Adrenal gland (tissue), 12 donors: ENCODE results near the gene EPHB2. TPM values are rescaled to one million over a fixed set of nuclear protein-coding genes. Genes with fewer than 3 reads are reported as not detected.

ENCODE experiments used
- DNase-seq, 7 donors: peaks; one replicate each; pipeline ENCODE4 v3.0.0-alpha.2; 2019 to 2020
- H3K27ac ChIP-seq, 5 donors: fragments of 200-600 bp; sonication (generic) in 4 of 5; 1 replicate in 3 of 5; 2 replicates in 2 of 5; pipeline versions ENCODE4 v1.5.1 to v1.8.0; 2016 to 2020; ENCODE audit warnings: mild to moderate bottlenecking in 1 of 5
- H3K27me3 ChIP-seq: fragments of 200-600 bp; 2 replicates; pipeline ENCODE4 v1.8.0; 2021
- H3K36me3 ChIP-seq, 2 donors: fragments of 200-600 bp; replicated peaks in 1 of 2; 1 replicate in 1 of 2; 2 replicates in 1 of 2; pipeline versions ENCODE4 v1.5.1 to v1.8.0; 2018 to 2022
- H3K4me1 ChIP-seq, 2 donors: fragments of 200-600 bp; replicated peaks in 1 of 2; 1 replicate in 1 of 2; 2 replicates in 1 of 2; pipeline versions ENCODE4 v1.5.1 to v1.8.0; 2018 to 2021
- H3K4me3 ChIP-seq, 4 donors: fragments of 200-600 bp; sonication (generic) in 3 of 4; one replicate each; pipeline ENCODE4 v1.5.1; 2016 to 2018
- H3K9me3 ChIP-seq, 3 donors: fragments of 200-600 bp; sonication (generic) in 1 of 3; replicated peaks in 1 of 3; 1 replicate in 2 of 3; 2 replicates in 1 of 3; pipeline versions ENCODE4 v1.5.1 to v1.8.0; 2016 to 2021
- CTCF ChIP-seq, 6 experiments: fragments of 450-650 bp in 4 of 6; fragments of 200-600 bp in 2 of 6; sonication (generic) in 1 of 6; IDR thresholded peaks; 1 replicate in 5 of 6; 2 replicates in 1 of 6; pipeline versions ENCODE4 v1.5.1 to v1.8.0; 2016 to 2021; ENCODE audit warnings: antibody characterized with exemption in 6 of 6, mild to moderate bottlenecking in 2 of 6, moderate library complexity in 1 of 6
- POLR2A ChIP-seq, 2 donors: fragments of 450-650 bp; IDR thresholded peaks; one replicate each; pipeline ENCODE4 v1.6.1; 2017; ENCODE audit warnings: antibody characterized with exemption in 2 of 2, mild to moderate bottlenecking in 2 of 2, moderate library complexity in 1 of 2
- WGBS, 4 donors: extraction: QIAGEN DNeasy Blood & Tissue Kit in 2 of 4; methylation state at CpG; one replicate each; pipeline versions ENCODE4 v1.1.5 to v1.1.7; 2013 to 2017; 5-methylcytosine and 5-hydroxymethylcytosine counted together
- intact Hi-C, 2 donors: fragments of 100-400 bp; cut with DNase I; formaldehyde crosslinking; loops; one replicate each; pipeline versions ENCODE4 v1.14.1 to v1.15.0; 2022 to 2023
- polyA plus RNA-seq, 3 donors: library from polyadenylated mRNA; stranded (reverse); fragments of 200-250 nt in 2 of 3; fragments of 350-450 nt in 1 of 3; fragmentation: Illumina TruSeq in 1 of 3; extraction: RNeasy Lipid Tissue Mini Kit (QIAGEN cat#74804) in 1 of 3; gene quantifications; one replicate each; pipeline ENCODE4 v1.2.3, GENCODE V29; 2013 to 2014
- total RNA-seq, 9 donors: library from RNA; depleted of rRNA in 4 of 9; stranded (reverse); fragments of >200 nt in 4 of 9; fragments of 120-200 nt in 1 of 9; fragmentation: NEBNext Ultra II Directional in 1 of 9; extraction: Animal tissue kit (Norgen Biotek cat#: 25700) in 1 of 9; gene quantifications; one replicate each; pipeline versions ENCODE4 v1.1.0 to v1.2.4, GENCODE V29; 2013 to 2023
- donor health status: healthy with polysubstance abuse.
- donor health status: Bipolar disorder and iron deficiency.
- donor health status: DM: yes; HTN: yes; CAD: no.
- donor health status: DM: no; HTN: no; CAD: no.
- donor health status: DM: no; HTN: no; CAD: no.
- donor health status: DM: yes; HTN: yes; CAD: no.

Gene EPHB2
- total and polyA plus RNA-seq, 12 donors, result 0.67 to 10.3 (median 3.1) TPM

DNA sequence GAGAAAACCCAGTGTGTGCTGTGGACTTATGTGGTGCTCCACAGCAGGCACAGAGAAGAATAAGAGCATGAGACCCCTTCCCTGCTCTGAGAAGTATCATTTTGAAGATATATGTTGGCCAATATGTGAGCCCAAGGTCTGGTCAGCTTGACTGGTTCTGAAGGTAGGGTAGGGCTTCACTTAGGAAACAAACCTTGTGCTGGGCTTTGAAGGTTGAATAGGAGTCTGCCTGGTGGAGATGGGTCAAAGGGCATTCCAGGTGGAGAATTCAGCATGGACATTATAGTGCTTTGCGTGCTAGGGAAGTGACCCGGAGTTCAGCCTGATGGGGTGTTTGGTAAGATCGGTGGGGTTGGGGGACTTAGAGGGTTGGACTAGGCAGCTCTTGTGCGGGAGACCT lies 99.1 kb downstream of the EPHB2 start:
- Histone ChIP-seq H3K4me3 (no peak overlapping the region), H3K9me3 (no peaks in the 10 kb centered on the region), H3K4me1 (peaks cover 4 to 16% of the 10 kb centered on the region in 2 donors), H3K36me3 (no peaks in the 10 kb centered on the region), H3K27me3 (no peaks in the 10 kb centered on the region), H3K27ac (no peak overlapping the region)
- intact Hi-C loops, result no loop called here
- DNase-seq, result no peak
- TF ChIP-seq POLR2A (IDR thresholded peaks at IDR 0.05) (no peak), CTCF (IDR thresholded peaks at IDR 0.05) (no peak)
- WGBS, 4 donors, result 95 to 100% (median 97%) methylated on average over 4 of the region's 4 CpGs

GRCh38 chr1:22810378-22810777 lies 99.7 kb downstream of the EPHB2 start:
- Histone ChIP-seq H3K36me3 (no peaks in the 10 kb centered on the region), H3K4me3 (no peak overlapping the region), H3K9me3 (no peaks in the 10 kb centered on the region), H3K4me1 (peaks cover 4 to 22% of the 10 kb centered on the region in 2 donors), H3K27ac (no peak overlapping the region), H3K27me3 (no peaks in the 10 kb centered on the region)
- no peak for DNase-seq
- intact Hi-C loops, result no loop called here
- WGBS, 4 donors, result 64 to 88% (median 80%) methylated on average over 2 of the region's 2 CpGs
- TF ChIP-seq POLR2A (IDR thresholded peaks at IDR 0.05) (no peak), CTCF (IDR thresholded peaks at IDR 0.05) (no peak)

DNA sequence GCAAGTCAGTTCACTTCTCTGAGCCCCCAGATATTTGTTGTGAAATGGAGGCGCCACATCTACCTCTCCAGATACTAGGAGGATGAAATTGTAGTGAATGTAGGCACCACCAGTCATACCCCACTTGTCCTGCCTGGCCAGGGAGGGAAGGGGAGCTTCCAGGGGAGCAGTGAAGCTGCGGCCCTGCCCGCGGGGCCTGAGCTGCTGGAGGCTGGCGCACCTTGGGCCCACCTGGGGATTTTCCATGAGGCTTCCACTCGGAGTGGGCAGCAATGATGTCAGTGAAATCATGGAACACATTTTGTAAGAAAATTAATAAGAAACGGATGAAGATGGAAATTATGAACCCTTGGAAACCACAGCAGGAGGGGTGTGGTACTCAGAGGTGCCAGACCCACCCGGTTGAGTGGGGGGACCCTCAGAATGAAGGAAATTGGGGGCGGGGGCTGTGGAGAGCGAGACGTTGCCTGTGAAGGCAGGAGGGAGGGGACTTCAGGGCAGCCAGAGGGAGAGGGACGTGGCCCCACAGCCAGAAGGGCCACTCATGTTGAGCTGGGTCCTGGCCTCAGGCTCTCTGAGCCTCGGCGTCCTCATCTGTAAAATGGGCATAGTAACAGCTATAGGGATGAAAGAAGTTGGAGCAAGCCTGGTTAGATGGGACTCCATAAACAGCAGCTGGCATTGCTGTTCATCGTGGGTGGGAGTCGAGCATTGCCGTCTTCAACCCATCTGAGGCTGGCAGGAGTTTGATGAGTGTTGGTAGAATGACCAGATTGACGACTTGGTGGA lies 101.6 kb downstream of the EPHB2 start:
- peaks cover 4 to 22% of the 10 kb centered on the region in 2 donors for H3K4me1 ChIP-seq
- WGBS, 4 donors, result 74 to 82% (median 79%) methylated on average over 18 of the region's 18 CpGs
- H3K27me3 ChIP-seq, result no peaks in the 10 kb centered on the region
- no peak for DNase-seq
- no peaks in the 10 kb centered on the region for H3K9me3 ChIP-seq
- TF ChIP-seq CTCF (IDR thresholded peaks at IDR 0.05) (no peak), POLR2A (IDR thresholded peaks at IDR 0.05) (no peak)
- H3K4me3 ChIP-seq, result no peak overlapping the region
- intact Hi-C loops, result no loop called here
- no peak overlapping the region for H3K27ac ChIP-seq
- H3K36me3 ChIP-seq, result no peaks in the 10 kb centered on the region

DNA sequence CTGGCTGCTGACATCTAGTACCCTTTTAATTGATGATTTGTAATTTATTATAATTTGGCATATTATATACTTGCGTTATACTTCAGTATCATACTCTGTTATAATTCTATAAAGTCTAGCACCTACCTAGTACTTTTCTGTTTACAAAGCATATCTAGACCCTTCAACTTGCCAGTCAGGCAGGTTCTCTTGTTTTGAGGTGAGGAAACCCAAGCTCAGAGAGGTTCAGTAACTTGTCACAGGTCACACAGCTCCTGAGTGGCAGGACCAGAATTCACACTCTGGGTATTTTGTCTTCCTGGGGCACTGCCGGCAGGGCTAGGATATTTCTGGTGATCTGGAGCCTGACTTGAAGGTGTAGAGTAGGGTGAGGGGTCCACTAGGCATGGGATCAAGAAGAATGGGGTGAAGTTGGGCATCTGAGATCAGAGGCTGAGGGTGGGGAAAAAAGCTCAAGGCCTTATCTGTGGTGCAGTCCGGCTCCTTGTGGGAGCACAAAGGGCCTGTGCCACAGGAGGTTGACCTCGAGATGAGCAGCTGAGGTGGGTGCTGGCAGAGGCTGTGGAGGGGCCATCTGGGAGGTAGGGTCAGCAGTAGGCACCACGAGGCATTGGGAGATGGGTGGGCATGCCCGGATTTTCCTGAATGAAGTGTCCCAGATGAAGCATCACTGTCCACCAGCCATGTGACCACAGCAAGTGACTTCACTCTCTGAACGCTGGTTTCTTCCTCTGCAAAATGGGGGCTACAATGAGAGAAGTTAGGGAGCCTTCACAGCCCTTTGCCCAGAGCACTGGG lies 102.6 kb downstream of the EPHB2 start:
- 79 to 88% (median 83%) methylated on average over 6 to 7 of the region's 7 CpGs for WGBS, 4 donors

More for the DNA sequence above, 102.6 kb downstream of the EPHB2 start:
- Histone ChIP-seq H3K4me3 (no peak overlapping the region), H3K36me3 (no peaks in the 10 kb centered on the region), H3K27me3 (no peaks in the 10 kb centered on the region), H3K9me3 (no peaks in the 10 kb centered on the region), H3K4me1 (peaks cover 4 to 20% of the 10 kb centered on the region in 2 donors), H3K27ac (no peak overlapping the region)
- no peak for TF ChIP-seq CTCF (IDR thresholded peaks at IDR 0.05)
- no peak for TF ChIP-seq POLR2A (IDR thresholded peaks at IDR 0.05)
- DNase-seq, result no peak
- intact Hi-C loops, result no loop called here
